T-helper 2 cell treated with Interferon-gamma antibody and Interleukin-4, amounts not matched to agents 100 ng/mL and 5 ng/mL, for 36 hours (primary cell): Measurements from ENCODE around the gene CALHM2. TPM values are rescaled to one million over a fixed set of nuclear protein-coding genes. Genes with fewer than 3 reads are reported as not detected.

Source experiments
- intact Hi-C: fragments of 100-400 bp; cut with micrococcal nuclease; formaldehyde crosslinking; loops from one replicate; pipeline ENCODE4 v1.15.1; 2023
- total RNA-seq: library from RNA; stranded (reverse); gene quantifications from 2 replicates; pipeline ENCODE4 v1.2.3, GENCODE V29; 2022

CALHM2 gene
- total RNA-seq, 1 donor from 2014 or later = 80.0 TPM

- intact Hi-C loops = loop anchor here (1.0 to 5.0 kb wide), 2 partner anchors 19 to 55 kb away; partner anchors contain the start of genes ATP5MK and PDCD11
Observed at GRCh38 chr10:103452506-103453230, 498 bp upstream of the CALHM2 start.

GRCh38 chr10:103451091-103451813 is 918 bp downstream of the CALHM2 start:
- intact Hi-C loops = loop anchor here (2.0 to 5.0 kb wide), 2 partner anchors 32 to 54 kb away; partner anchors contain the start of genes ATP5MK and PDCD11

- intact Hi-C loops = loop anchor here (2.0 to 5.0 kb wide), 2 partner anchors 33 to 53 kb away; partner anchors contain the start of genes ATP5MK and PDCD11
Observed at GRCh38 chr10:103450201-103450695, 1.9 kb downstream of the CALHM2 start.

- intact Hi-C loops = loop anchor here (2.0 to 5.0 kb wide), 2 partner anchors 33 to 52 kb away; partner anchors contain the start of genes ATP5MK and PDCD11
Observed at GRCh38 chr10:103449208-103450144, 2.7 kb downstream of the CALHM2 start.

- intact Hi-C loops = no loop called here
Observed at GRCh38 chr10:103448746-103449145, 3.4 kb downstream of the CALHM2 start.

- intact Hi-C loops = no loop called here
Observed at GRCh38 chr10:103447187-103447586, 5.0 kb downstream of the CALHM2 start.

- intact Hi-C loops = no loop called here
Observed at GRCh38 chr10:103445767-103446567, 6.2 kb downstream of the CALHM2 start.

- intact Hi-C loops = no loop called here
Observed at GRCh38 chr10:103445366-103445765, 6.8 kb downstream of the CALHM2 start.

- intact Hi-C loops = no loop called here
Observed at GRCh38 chr10:103444478-103444877, 7.7 kb downstream of the CALHM2 start.

- intact Hi-C loops = no loop called here
Observed at GRCh38 chr10:103443475-103444185, 8.5 kb downstream of the CALHM2 start.

- intact Hi-C loops = no loop called here
Observed at GRCh38 chr10:103442031-103442461, 10.1 kb downstream of the CALHM2 start.

GRCh38 chr10:103441611-103442010 is 10.6 kb downstream of the CALHM2 start:
- intact Hi-C loops = no loop called here

- intact Hi-C loops = no loop called here
Observed at GRCh38 chr10:103441206-103441605, 11.0 kb downstream of the CALHM2 start.

- intact Hi-C loops = no loop called here
Observed at GRCh38 chr10:103440416-103440815, 11.8 kb downstream of the CALHM2 start.

GRCh38 chr10:103439776-103440175 is 12.4 kb downstream of the CALHM2 start:
- intact Hi-C loops = no loop called here

GRCh38 chr10:103433858-103434257 is 18.3 kb downstream of the CALHM2 start:
- intact Hi-C loops = no loop called here

- intact Hi-C loops = no loop called here
Observed at GRCh38 chr10:103431902-103432301, 20.3 kb downstream of the CALHM2 start.

- intact Hi-C loops = no loop called here
Observed at GRCh38 chr10:103429647-103430046, 22.5 kb downstream of the CALHM2 start.

- intact Hi-C loops = no loop called here
Observed at GRCh38 chr10:103428989-103429643, 23.1 kb downstream of the CALHM2 start.
